Breast epithelium (tissue), 3 donors: ENCODE measurements around the gene ZSCAN5B.

Experiments used
- POLR2A ChIP-seq: fragments of 450-650 bp; IDR thresholded peaks from one replicate; pipeline ENCODE4 v1.6.1; 2016; ENCODE audit warnings: antibody characterized with exemption, mild to moderate bottlenecking, moderate library complexity
- POLR2AphosphoS5 ChIP-seq, 3 donors: sonication (generic); formaldehyde crosslinking; IDR thresholded peaks; one replicate each; pipeline ENCODE4 v1.6.1; 2017; ENCODE audit warnings: antibody characterized with exemption in 3 of 3
- TF ChIP-seq, protein P1 (sequence below), 3 donors: fragments of 450-650 bp; IDR thresholded peaks; one replicate each; pipeline ENCODE4 v1.5.1; 2016 to 2017; ENCODE audit warnings: antibody characterized with exemption in 3 of 3, mild to moderate bottlenecking in 3 of 3, moderate library complexity in 3 of 3

DNA sequence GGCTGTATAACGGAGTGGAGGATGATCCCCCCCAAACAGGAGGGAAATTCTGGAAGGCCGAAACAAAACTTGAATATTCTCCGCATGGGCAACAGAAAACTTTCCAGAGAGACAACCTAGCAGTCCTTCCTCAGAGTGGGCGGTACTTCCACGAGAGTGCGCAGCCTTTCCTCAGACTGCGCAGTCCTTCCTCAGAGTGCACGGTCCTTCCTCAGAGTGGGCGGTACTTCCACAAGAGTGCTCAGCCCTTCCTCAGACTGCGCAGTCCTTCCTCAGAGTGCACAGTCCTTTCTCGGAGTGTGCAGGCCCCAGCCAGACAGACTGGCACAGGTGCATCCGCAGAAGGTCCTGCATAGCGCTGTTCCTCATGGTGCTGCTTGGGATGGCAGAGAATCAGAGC, 34.5 kb downstream of the ZSCAN5B start:
- TF ChIP-seq, protein P1, sequence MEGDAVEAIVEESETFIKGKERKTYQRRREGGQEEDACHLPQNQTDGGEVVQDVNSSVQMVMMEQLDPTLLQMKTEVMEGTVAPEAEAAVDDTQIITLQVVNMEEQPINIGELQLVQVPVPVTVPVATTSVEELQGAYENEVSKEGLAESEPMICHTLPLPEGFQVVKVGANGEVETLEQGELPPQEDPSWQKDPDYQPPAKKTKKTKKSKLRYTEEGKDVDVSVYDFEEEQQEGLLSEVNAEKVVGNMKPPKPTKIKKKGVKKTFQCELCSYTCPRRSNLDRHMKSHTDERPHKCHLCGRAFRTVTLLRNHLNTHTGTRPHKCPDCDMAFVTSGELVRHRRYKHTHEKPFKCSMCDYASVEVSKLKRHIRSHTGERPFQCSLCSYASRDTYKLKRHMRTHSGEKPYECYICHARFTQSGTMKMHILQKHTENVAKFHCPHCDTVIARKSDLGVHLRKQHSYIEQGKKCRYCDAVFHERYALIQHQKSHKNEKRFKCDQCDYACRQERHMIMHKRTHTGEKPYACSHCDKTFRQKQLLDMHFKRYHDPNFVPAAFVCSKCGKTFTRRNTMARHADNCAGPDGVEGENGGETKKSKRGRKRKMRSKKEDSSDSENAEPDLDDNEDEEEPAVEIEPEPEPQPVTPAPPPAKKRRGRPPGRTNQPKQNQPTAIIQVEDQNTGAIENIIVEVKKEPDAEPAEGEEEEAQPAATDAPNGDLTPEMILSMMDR (IDR thresholded peaks at IDR 0.05): no peak
- TF ChIP-seq POLR2A (no peak), POLR2AphosphoS5 (IDR thresholded peaks at IDR 0.05) (no peak)
